ENCODE results near the gene NPEPPS.
"Not testable (repeated sequence)": the region's sequence is repeated elsewhere in the genome, so short reads cannot be mapped to it uniquely, and the experiment has no call there.

The NPEPPS gene, protein sequence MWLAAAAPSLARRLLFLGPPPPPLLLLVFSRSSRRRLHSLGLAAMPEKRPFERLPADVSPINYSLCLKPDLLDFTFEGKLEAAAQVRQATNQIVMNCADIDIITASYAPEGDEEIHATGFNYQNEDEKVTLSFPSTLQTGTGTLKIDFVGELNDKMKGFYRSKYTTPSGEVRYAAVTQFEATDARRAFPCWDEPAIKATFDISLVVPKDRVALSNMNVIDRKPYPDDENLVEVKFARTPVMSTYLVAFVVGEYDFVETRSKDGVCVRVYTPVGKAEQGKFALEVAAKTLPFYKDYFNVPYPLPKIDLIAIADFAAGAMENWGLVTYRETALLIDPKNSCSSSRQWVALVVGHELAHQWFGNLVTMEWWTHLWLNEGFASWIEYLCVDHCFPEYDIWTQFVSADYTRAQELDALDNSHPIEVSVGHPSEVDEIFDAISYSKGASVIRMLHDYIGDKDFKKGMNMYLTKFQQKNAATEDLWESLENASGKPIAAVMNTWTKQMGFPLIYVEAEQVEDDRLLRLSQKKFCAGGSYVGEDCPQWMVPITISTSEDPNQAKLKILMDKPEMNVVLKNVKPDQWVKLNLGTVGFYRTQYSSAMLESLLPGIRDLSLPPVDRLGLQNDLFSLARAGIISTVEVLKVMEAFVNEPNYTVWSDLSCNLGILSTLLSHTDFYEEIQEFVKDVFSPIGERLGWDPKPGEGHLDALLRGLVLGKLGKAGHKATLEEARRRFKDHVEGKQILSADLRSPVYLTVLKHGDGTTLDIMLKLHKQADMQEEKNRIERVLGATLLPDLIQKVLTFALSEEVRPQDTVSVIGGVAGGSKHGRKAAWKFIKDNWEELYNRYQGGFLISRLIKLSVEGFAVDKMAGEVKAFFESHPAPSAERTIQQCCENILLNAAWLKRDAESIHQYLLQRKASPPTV

DNA sequence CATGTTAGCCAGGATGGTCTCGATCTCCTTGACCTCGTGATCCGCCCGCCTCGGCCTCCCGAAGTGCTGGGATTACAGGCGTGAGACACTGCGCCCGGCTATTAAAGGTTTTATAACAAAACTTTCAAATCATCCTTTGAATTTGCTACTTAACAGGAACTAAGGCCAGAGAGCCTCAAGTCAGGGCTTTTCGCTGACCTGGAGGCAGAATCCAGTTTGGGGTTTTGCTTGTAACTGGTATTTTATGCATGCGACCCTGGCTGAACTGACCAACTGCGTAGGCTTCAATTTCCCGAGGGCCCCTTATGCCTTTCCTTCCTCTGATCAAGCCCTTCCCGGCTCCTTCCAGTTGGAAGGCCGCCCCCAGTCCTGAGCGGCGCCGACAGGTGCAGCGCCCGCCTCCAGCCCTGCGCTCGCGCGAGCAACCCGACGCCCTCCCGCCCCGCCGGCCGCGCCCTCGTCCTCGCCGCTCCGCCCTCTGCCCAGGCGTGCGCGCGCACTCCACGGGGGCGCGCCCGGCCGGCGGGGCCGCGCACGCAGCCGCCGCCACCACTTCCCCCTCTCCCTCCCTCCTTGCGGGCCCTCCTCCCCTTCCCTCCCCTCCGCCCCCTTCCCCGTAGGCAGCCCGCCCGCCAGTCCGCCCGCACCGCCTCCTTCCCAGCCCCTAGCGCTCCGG, at the start of gene NPEPPS:
Gene NPEPPS, plus strand, starts transcription at position 552 of the 676 bp plus-strand sequence. CDS start 193 bp downstream, outside the sequence.
- peak; percentile 96 for DNase-seq

DNA sequence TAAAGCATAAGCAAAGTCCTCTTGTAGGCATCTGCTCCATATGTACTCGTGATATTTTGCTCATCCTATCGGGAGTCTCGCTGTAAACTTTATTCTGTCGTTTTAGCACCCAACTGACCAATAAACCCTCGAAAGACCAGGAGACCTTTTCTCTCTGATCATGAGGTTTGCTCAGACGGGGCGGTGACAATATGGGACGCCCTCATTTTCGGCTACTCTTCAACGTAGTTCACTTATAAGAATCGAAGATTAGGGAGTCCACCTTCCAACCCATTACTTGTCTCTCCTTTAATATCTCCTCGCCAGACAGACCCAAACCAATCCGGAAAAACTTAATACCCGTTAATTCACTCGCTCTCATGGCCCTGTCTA, 39.1 kb upstream of the NPEPPS start:
- not testable (repeated sequence) for DNase-seq

DNA sequence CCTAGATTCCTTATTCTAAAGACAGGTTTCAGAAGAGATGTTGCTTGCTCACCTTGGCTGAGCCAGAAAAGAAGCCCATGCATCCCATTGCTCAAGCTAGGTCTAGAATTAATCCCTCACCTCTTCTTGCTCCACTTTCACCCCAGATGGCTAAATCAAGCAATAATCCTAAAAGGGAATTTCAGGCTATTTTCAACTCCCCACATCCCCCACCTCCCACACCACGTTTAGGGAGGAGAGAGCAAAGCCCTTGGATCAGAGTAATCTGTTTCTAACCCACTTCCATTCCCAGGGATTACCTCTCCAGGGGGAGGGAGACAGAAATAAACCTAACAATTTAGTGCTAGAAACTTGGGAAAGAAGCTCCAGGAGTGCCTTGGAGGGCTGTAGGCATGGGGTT, 31.8 kb upstream of the NPEPPS start:
- DNase-seq, result not testable (repeated sequence)

DNA sequence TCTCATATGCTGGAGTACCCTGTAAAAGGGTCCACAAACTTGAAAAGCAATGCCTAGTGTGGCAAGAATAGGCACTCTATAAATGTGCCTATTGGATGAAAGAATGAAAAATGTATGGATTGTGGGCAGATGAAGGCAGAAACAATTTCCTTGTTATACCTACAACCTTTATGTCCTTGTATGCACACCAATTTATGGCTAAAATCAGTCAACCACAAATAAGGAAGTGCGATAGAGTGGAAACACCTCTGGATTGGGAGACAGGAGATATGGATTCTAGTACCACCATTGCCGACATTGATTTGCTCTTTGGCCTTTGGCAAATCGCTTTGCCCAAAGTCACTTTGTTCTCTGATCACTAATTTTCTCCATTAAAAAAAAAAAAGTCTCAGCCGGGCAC, 31.4 kb upstream of the NPEPPS start:
- not testable (repeated sequence) for DNase-seq

DNA sequence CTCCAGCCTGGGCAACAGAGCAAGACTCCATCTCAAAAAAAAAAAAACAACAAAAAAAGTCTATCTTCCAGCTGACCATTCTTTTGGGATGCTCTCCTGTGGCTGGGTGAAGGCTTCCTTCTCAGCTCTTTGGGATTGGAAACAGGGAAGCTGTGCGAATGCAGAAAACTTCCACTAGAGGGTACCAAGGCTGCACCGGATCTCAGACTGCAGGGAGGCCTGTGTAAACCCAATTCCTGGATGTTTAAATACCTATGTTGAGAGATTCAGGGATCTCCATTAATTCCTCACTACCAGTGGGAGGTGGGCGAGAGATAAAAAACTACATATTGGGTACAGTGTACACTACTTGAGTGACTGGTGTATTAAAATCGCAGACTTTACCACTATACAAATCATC, 30.3 kb upstream of the NPEPPS start:
- not testable (repeated sequence) for DNase-seq

DNA sequence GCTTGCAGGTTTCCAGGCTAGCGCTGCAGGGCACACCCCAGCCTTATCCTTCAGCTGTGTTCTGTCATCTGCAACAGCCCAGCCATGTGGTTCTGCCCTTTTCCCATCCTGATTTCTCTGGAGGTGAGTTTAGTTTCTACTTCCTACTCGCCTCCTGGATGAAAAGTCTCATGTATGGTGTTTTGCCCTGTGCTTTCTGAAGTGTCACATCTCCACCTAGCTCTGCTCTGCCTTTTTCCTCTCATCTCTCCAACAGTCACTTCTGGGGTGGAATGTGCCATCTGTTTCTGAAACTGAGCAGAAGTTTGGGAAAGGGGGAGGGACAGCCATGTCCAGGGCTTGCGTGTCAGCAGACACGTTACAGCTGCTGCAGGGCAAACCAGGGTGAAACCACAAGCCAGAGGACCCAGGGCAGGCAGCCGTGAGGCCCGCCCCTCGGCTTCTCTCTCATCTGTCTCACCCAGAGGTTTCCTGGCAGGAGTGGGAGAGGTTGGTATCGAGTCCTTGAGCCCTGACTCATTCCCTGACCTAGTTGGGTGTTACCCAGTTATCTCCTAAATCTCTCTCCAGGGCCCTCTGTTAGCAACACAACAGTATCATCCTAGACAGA, 28.7 kb upstream of the NPEPPS start:
- peak; percentile 38 for DNase-seq

DNA sequence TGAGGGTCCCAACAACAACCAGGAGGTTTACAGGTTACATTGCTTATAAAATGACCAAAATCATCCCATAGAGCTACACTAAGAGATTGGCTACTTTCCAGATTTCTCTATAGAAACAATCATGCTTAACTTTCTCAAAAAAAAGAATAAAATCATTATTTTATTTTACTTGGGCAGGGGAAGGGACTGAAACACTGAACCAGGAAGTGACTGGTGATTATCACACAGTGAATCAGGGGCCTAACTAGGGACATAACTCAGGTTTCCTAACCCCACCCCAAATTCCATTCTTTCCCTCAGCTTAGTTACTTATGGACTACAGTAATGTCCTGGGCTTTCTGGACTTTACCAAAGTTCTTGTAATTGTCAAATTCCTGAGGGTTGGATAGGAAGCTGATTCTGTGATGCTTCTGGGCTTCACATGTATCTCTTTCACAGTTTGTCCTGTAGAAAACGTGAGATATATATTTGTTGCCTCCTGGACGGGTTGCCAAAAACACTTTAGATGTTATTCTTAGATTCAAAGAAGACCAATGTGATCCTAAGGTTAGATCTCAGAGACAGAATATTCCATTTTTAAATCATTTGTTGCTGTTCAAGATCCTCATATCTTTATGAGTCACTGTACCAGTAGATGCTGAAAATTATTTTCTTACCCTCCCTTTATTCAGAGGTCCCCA, 28.0 kb upstream of the NPEPPS start:
- DNase-seq, result not testable (repeated sequence)

DNA sequence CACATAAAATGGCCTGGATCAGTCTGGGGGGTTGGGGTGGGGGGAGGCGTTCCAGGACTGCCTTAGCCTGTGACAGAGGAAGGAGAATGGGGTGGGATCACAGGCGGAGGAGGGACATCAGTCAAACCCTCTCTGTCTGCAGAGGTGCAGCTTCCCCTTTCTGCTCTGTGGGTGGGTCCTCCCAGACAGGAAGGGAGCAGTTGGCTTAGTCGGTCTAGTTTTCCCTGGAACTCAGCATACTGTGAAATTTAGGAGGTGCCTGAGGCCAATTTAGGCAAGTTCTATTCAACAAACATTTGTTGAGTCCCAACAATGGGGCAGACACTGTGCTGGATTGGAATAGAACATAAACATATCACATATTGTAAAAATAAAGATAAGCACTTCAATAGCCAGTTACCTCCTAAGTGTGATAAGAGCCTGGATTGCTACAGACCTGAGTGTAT, 19.2 kb upstream of the NPEPPS start:
- not testable (repeated sequence) for DNase-seq

DNA sequence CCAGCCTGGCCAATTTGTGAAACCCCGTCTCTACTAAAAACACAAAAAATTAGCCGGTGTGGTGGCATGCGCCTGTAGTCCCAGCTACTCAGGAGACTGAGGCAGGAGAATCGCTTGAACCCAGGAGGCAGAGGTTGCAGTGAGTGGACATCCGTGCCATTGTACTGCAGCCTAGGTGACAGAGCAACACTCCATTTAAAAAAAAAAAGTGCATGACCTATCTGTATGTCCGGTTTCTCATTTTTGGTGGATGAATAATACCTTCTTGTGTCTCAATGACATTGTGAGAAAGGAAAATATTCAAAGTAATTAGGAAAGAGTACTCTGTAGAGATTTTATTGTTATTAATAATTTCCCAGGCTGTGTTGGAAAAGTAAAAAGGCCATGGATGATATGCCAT, 17.6 kb upstream of the NPEPPS start:
- DNase-seq, result not testable (repeated sequence)

DNA sequence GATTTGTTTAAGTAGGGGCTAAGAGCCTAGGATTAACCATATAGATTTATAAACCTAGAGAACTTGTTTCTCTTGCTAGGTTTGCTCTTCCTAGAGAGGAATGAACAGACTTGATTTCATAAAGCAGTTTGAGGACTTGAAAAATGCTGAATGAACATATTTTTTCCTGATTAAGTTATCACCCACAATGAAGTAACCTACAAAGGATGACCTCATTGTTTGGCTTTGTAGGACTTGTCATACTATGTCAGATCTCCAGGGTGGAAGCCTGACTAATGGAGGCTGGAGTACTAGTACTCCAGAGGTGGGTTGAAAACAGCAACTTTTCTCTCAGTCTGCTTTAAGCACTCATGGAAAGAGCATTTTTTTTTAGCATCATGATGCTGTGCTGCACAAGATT, 12.0 kb upstream of the NPEPPS start:
- not testable (repeated sequence) for DNase-seq

DNA sequence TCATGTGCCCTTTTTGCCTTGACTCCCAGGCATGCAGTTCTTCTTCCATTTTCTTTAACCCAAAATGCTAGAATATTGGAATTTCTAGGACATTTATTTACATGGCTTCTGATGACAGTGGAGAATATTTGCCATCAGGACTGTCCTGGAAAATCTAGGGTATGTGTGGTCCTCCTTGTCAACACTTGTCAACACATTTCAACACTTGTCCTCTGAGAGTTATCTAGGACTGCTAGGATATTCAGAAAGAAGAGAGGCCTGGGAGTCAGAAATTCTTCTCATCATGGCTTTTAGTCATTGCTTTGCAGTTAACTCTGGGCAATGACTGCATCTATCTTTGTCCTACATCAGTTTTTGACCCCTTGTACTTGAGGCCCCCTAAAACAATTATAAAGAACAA, 11.5 kb upstream of the NPEPPS start:
- not testable (repeated sequence) for DNase-seq

DNA sequence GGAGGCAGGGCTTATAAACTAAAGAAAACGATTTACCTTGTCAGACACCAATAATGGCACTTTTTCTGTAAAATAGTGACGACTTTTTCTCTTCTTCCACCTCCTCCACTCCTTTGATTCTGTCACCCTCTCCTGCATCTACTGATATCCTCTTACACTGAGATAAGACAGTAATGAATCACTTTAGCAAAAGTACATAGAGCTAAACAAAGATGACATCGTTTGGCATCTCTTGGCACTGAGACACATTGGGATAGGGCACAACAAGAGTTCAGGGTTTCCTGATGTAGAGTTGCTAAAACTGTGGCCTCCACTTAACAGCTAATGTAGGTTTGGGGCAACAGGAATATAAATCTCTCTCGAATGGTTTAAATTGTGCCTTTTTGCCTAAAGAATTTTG, 10.6 kb upstream of the NPEPPS start:
- DNase-seq, result not testable (repeated sequence)

DNA sequence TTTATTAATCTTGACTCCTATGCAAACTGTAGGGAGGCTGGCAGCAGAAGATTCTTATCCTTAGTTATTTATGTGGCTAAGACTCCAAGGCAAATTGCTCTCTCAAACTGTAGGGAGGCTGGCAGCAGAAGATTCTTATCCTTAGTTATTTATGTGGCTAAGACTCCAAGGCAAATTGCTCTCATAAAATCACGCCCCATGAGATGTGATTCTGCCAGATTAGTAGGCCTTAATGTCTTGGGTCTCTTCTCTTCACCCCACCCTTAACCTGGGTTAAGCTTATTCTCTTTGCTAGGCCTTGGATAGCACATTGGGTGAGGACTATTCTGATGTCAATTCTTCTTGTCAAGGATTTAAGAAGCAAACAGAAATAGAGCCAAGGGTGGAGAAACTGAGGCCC, 9.5 kb upstream of the NPEPPS start:
- DNase-seq, result not testable (repeated sequence)

DNA sequence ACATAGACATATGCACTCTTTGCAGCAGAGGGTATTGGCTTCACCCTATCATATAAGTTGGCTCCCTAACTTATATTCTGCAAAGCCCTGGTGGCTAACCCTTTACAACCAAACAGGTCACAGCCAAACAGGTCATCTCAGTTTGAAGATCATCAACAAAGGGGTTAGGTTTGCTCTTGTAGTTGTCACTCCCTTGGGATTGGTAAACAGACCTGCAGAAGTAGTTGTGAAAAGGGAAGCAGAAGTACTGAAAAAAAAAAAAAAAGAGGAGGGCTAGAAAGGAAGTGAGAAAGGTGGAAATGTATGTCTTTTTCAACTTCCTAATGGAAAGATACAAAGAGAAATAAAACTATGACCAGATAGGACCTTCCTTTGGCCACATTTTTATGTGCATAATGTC, 8.6 kb upstream of the NPEPPS start:
- DNase-seq, result not testable (repeated sequence)

DNA sequence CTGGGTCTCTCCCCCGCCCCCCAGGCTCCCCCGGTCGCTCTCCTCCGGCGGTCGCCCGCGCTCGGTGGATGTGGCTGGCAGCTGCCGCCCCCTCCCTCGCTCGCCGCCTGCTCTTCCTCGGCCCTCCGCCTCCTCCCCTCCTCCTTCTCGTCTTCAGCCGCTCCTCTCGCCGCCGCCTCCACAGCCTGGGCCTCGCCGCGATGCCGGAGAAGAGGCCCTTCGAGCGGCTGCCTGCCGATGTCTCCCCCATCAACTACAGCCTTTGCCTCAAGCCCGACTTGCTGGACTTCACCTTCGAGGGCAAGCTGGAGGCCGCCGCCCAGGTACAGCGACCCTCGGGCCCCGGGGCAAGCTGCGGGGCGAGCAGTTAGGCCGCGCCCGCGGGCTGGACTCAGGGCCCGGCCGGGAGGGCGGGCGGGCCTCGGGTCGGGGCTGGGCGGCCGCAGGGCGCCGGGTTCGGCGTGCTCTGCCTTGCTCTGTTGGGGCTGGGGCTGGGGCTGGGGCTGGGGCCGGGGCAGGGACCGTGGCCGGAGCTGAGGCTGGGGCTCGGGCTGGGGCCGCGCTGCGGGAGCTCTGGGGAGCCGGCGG, 419 bp downstream of the NPEPPS start:
- DNase-seq, result peak; percentile 44

DNA sequence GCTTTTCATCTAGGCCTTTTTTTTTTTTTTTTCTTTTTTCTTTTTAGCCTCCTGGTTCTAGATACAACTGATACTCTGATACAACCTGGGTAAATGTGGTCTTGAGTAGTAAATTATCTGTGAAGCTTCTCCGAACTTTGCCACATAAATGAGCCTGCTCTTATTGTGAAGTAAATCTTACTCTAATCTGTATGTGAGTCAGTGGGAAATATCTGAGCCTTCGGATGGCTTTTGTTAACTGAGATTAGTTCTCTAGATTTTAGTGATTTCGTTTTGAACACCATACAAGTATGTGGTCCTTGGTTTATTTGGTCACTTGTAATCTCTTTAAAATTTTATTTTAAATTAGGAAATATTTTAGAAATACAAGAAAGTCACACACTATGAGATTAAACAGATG, 8.2 kb downstream of the NPEPPS start:
- DNase-seq, result not testable (repeated sequence)

DNA sequence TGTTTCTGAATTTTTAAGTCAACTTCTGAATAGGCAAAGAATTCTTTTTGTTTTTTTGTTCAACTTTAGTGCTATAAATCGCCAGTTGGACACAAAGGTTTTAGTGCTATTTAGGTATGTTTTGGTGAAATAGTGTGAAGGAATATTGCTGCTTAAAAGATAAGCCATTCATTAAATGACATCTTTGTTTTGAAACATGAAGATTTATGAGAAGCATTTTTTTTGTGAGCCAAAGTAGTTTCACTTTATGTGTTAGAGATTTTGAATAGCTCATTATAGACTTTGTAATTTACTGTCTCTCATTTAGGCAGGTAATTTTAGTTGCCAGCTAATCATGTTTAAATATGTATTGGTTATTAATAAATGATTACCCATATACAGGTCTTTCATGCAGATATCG, 10.8 kb downstream of the NPEPPS start:
- not testable (repeated sequence) for DNase-seq

DNA sequence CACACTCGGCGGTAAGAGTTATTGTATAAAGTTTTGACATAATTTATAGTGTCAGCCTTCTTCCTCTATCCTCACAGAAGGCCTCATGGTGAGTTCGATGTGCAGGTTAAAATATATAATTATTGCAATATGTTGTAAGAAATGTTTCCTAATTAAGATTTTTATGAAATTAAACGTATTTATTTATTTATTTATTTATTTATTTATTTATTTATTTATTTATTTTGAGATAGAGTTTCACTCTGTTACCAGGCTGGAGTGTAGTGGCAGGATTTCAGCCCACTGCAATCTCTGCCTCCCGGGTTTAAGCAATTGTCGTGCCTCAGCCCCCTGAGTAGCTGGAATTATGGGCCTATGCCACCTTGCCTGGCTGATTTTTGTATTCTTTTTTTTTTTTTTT, 13.4 kb downstream of the NPEPPS start:
- not testable (repeated sequence) for DNase-seq

DNA sequence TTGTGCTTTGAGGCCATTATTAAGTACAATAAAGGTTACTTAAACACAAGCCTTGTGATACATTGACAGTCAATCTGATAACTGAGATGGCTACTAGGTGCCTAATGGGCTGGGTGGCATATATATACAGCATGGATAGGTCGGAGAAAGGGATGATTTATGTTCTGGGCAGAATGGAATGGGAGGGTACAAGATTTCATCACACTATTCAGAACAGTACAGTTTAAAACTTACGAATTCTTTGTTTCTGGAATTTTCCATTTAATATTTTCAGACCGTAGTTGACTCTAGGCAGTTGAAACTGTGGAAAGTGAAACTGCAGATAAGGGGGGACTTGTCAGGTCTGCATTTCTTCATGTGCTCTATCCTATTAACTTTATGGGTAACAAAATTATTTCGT, 23.8 kb downstream of the NPEPPS start:
- not testable (repeated sequence) for DNase-seq

DNA sequence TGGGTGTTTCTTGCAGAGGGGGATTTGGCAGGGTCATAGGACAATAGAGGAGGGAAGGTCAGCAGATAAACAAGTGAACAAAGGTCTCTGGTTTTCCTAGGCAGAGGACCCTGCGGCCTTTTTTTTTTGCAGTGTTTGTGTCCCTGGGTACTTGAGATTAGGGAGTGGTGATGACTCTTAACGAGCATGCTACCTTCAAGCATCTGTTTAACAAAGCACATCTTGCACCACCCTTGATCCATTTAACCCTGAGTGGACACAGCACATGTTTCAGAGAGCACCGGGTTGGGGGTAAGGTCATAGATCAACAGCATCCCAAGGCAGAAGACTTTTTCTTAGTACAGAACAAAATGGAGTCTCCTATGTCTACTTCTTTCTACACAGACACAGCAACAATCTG, 25.2 kb downstream of the NPEPPS start:
- not testable (repeated sequence) for DNase-seq

DNA sequence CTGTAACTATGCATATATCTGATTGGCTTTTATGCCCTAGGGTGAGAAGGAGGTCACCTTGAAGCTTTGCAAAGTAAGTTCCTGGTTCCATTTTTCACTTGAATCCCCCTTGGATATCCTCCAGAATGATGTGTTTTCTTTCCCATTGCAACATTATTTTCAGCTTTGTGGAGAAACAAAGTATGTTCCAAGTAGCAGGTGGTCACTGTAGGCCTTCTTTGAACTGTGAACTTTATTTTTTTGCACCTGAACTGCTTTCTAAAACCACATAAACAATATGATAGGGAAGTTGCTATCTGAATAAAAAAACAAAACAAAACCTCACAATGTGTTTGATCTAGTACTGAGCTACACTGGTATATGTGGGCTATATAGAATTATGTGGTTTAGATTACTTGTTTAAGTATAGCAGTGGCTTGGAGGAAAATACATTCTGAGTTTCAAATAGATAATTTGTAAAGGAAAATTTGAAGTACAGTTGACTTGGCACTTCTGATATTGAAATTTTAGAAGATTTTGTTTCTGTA, 29.7 kb downstream of the NPEPPS start:
- DNase-seq, result not testable (repeated sequence)

Data from left hindlimb (tissue), 1 donor.